Measurements from ENCODE around the gene NOTCH1.

The NOTCH1 gene

GRCh38 chr9:136557036-136557435 lies 11.2 kb upstream of the NOTCH1 start:
- Histone ChIP-seq H3K36me3 (ENCODE audit: control insufficient read depth in 4 of 4, insufficient read depth in 4 of 4, low read length in 3 of 4) (no peaks in the 10 kb centered on the region), H3K4me1 (ENCODE audit: control extremely low read depth in 1 of 4, control insufficient read depth in 4 of 4, insufficient read depth in 4 of 4, low read length in 3 of 4) (peaks cover 5 to 40% (median 33%) of the 10 kb centered on the region in 4 experiments), H3K9me3 (ENCODE audit: control extremely low read depth in 1 of 5, control insufficient read depth in 4 of 5, insufficient read depth in 2 of 5, low read depth in 1 of 5, low read length in 4 of 5) (peaks cover 0 to 8% (median 0%) of the 10 kb centered on the region in 5 experiments), H3K4me3 (ENCODE audit: control insufficient read depth in 1 of 7, extremely low read depth in 1 of 7, insufficient read depth in 4 of 7, low read depth in 2 of 7, low read length in 6 of 7) (no peak overlapping the region), H3K27ac (ENCODE audit: insufficient read depth in 1 of 2, low read depth in 1 of 2, low read length in 2 of 2, poor library complexity in 1 of 2, severe bottlenecking in 2 of 2) (no peak overlapping the region), H3K27me3 (replicated peaks in 2 of 5; ENCODE audit: control insufficient read depth in 4 of 5, insufficient read depth in 5 of 5, low read length in 4 of 5) (no peaks in the 10 kb centered on the region)
- no peak for DNase-seq
- CTCF ChIA-PET = interaction anchor here (0.9 to 1.6 kb wide), 3 partner anchors 19 to 68 kb away, joined by 3 to 4 read pairs (median 3); no protein-coding TSS in a partner anchor
- POLR2A ChIA-PET = interaction anchor here (0.6 to 1.4 kb wide), 4 partner anchors 11 to 97 kb away, joined by 3 to 4 read pairs (median 4); no protein-coding TSS in a partner anchor
- 100% methylated on average over 8 of the region's 10 CpGs for WGBS (ENCODE audit: insufficient coverage)

- no peak overlapping the region for H3K4me3 ChIP-seq (ENCODE audit: control insufficient read depth in 1 of 7, extremely low read depth in 1 of 7, insufficient read depth in 4 of 7, low read depth in 2 of 7, low read length in 6 of 7)
- peaks cover 7 to 48% (median 41%) of the 10 kb centered on the region in 4 experiments for H3K4me1 ChIP-seq (ENCODE audit: control extremely low read depth in 1 of 4, control insufficient read depth in 4 of 4, insufficient read depth in 4 of 4, low read length in 3 of 4)
- peaks cover 0 to 8% (median 0%) of the 10 kb centered on the region in 5 experiments for H3K9me3 ChIP-seq (ENCODE audit: control extremely low read depth in 1 of 5, control insufficient read depth in 4 of 5, insufficient read depth in 2 of 5, low read depth in 1 of 5, low read length in 4 of 5)
- DNase-seq = no peak
- H3K36me3 ChIP-seq (ENCODE audit: control insufficient read depth in 4 of 4, insufficient read depth in 4 of 4, low read length in 3 of 4) = no peaks in the 10 kb centered on the region
- CTCF ChIA-PET = interaction anchor here (0.9 to 1.6 kb wide), 3 partner anchors 18 to 69 kb away, joined by 3 to 4 read pairs (median 3); no protein-coding TSS in a partner anchor
- H3K27me3 ChIP-seq (replicated peaks in 2 of 5; ENCODE audit: control insufficient read depth in 4 of 5, insufficient read depth in 5 of 5, low read length in 4 of 5) = no peaks in the 10 kb centered on the region
- WGBS (ENCODE audit: insufficient coverage) = 94% methylated on average over 18 of the region's 18 CpGs
- no peak overlapping the region for H3K27ac ChIP-seq (ENCODE audit: insufficient read depth in 1 of 2, low read depth in 1 of 2, low read length in 2 of 2, poor library complexity in 1 of 2, severe bottlenecking in 2 of 2)
- POLR2A ChIA-PET = interaction anchor here (1.4 kb wide), 1 partner anchor 10 kb away, joined by 3 read pairs; no protein-coding TSS in a partner anchor
Observed at GRCh38 chr9:136556166-136556565, 10.3 kb upstream of the NOTCH1 start.

- peaks cover 0 to 8% (median 0%) of the 10 kb centered on the region in 5 experiments for H3K9me3 ChIP-seq (ENCODE audit: control extremely low read depth in 1 of 5, control insufficient read depth in 4 of 5, insufficient read depth in 2 of 5, low read depth in 1 of 5, low read length in 4 of 5)
- ChIA-PET POLR2A (no interaction called here), CTCF (interaction anchor here (0.9 kb wide), 1 partner anchor 22 kb away, joined by 3 read pairs; no protein-coding TSS in a partner anchor)
- no peaks in the 10 kb centered on the region for H3K27me3 ChIP-seq (replicated peaks in 2 of 5; ENCODE audit: control insufficient read depth in 4 of 5, insufficient read depth in 5 of 5, low read length in 4 of 5)
- no peaks in the 10 kb centered on the region for H3K36me3 ChIP-seq (ENCODE audit: control insufficient read depth in 4 of 4, insufficient read depth in 4 of 4, low read length in 3 of 4)
- H3K4me1 ChIP-seq (ENCODE audit: control extremely low read depth in 1 of 4, control insufficient read depth in 4 of 4, insufficient read depth in 4 of 4, low read length in 3 of 4) = peaks cover 7 to 59% (median 54%) of the 10 kb centered on the region in 4 experiments
- H3K27ac ChIP-seq (ENCODE audit: insufficient read depth in 1 of 2, low read depth in 1 of 2, low read length in 2 of 2, poor library complexity in 1 of 2, severe bottlenecking in 2 of 2) = no peak overlapping the region
- H3K4me3 ChIP-seq (ENCODE audit: control insufficient read depth in 1 of 7, extremely low read depth in 1 of 7, insufficient read depth in 4 of 7, low read depth in 2 of 7, low read length in 6 of 7) = no peak overlapping the region
- DNase-seq = no peak
- 86% methylated on average over 17 of the region's 19 CpGs for WGBS (ENCODE audit: insufficient coverage)
Observed at GRCh38 chr9:136554870-136555269, 9.0 kb upstream of the NOTCH1 start.

- WGBS (ENCODE audit: insufficient coverage) = 99% methylated on average over 11 of the region's 14 CpGs
- H3K27me3 ChIP-seq (replicated peaks in 2 of 5; ENCODE audit: control insufficient read depth in 4 of 5, insufficient read depth in 5 of 5, low read length in 4 of 5) = no peaks in the 10 kb centered on the region
- no peaks in the 10 kb centered on the region for H3K9me3 ChIP-seq (ENCODE audit: control extremely low read depth in 1 of 5, control insufficient read depth in 4 of 5, insufficient read depth in 2 of 5, low read depth in 1 of 5, low read length in 4 of 5)
- peaks cover 3 to 64% (median 55%) of the 10 kb centered on the region in 4 experiments for H3K4me1 ChIP-seq (ENCODE audit: control extremely low read depth in 1 of 4, control insufficient read depth in 4 of 4, insufficient read depth in 4 of 4, low read length in 3 of 4)
- ChIA-PET POLR2A (no interaction called here), CTCF (interaction anchor here (1.4 kb wide), 1 partner anchor 14 kb away, joined by 4 read pairs; no protein-coding TSS in a partner anchor)
- DNase-seq = no peak
- no peak overlapping the region for H3K4me3 ChIP-seq (ENCODE audit: control insufficient read depth in 1 of 7, extremely low read depth in 1 of 7, insufficient read depth in 4 of 7, low read depth in 2 of 7, low read length in 6 of 7)
- H3K27ac ChIP-seq (ENCODE audit: insufficient read depth in 1 of 2, low read depth in 1 of 2, low read length in 2 of 2, poor library complexity in 1 of 2, severe bottlenecking in 2 of 2) = no peak overlapping the region
- H3K36me3 ChIP-seq (ENCODE audit: control insufficient read depth in 4 of 4, insufficient read depth in 4 of 4, low read length in 3 of 4) = no peaks in the 10 kb centered on the region
Observed at GRCh38 chr9:136553581-136553980, 7.7 kb upstream of the NOTCH1 start.

GRCh38 chr9:136552117-136552703 lies 6.4 kb upstream of the NOTCH1 start:
- peak; percentile 59 to 87 (median 82) for DNase-seq
- Histone ChIP-seq H3K27ac (ENCODE audit: insufficient read depth in 1 of 2, low read depth in 1 of 2, low read length in 2 of 2, poor library complexity in 1 of 2, severe bottlenecking in 2 of 2) (peak overlapping the region; percentile 25 to 66), H3K27me3 (replicated peaks in 2 of 5; ENCODE audit: control insufficient read depth in 4 of 5, insufficient read depth in 5 of 5, low read length in 4 of 5) (no peaks in the 10 kb centered on the region), H3K4me1 (ENCODE audit: control extremely low read depth in 1 of 4, control insufficient read depth in 4 of 4, insufficient read depth in 4 of 4, low read length in 3 of 4) (peaks cover 2 to 66% (median 58%) of the 10 kb centered on the region in 4 experiments), H3K36me3 (ENCODE audit: control insufficient read depth in 4 of 4, insufficient read depth in 4 of 4, low read length in 3 of 4) (no peaks in the 10 kb centered on the region), H3K4me3 (ENCODE audit: control insufficient read depth in 1 of 7, extremely low read depth in 1 of 7, insufficient read depth in 4 of 7, low read depth in 2 of 7, low read length in 6 of 7) (peak overlapping the region in 2 of 7 experiments; percentile 36 to 37), H3K9me3 (ENCODE audit: control extremely low read depth in 1 of 5, control insufficient read depth in 4 of 5, insufficient read depth in 2 of 5, low read depth in 1 of 5, low read length in 4 of 5) (no peaks in the 10 kb centered on the region)
- 8% methylated on average over 19 of the region's 22 CpGs for WGBS (ENCODE audit: insufficient coverage)
- CTCF ChIA-PET = interaction anchor here (0.6 to 2.7 kb wide), 6 partner anchors 10 to 76 kb away, joined by 3 to 13 read pairs (median 7); no protein-coding TSS in a partner anchor
- POLR2A ChIA-PET = interaction anchor here (0.6 to 1.9 kb wide), 5 partner anchors 10 to 73 kb away, joined by 3 to 5 read pairs (median 5); no protein-coding TSS in a partner anchor

GRCh38 chr9:136551401-136552116 lies 5.7 kb upstream of the NOTCH1 start:
- H3K36me3 ChIP-seq (ENCODE audit: control insufficient read depth in 4 of 4, insufficient read depth in 4 of 4, low read length in 3 of 4) = no peaks in the 10 kb centered on the region
- H3K27me3 ChIP-seq (replicated peaks in 2 of 5; ENCODE audit: control insufficient read depth in 4 of 5, insufficient read depth in 5 of 5, low read length in 4 of 5) = no peaks in the 10 kb centered on the region
- 2% methylated on average over 9 of the region's 22 CpGs for WGBS (ENCODE audit: insufficient coverage)
- H3K27ac ChIP-seq (ENCODE audit: insufficient read depth in 1 of 2, low read depth in 1 of 2, low read length in 2 of 2, poor library complexity in 1 of 2, severe bottlenecking in 2 of 2) = peak overlapping the region; percentile 25 to 66
- H3K4me1 ChIP-seq (ENCODE audit: control extremely low read depth in 1 of 4, control insufficient read depth in 4 of 4, insufficient read depth in 4 of 4, low read length in 3 of 4) = peaks cover 2 to 69% (median 64%) of the 10 kb centered on the region in 4 experiments
- H3K9me3 ChIP-seq (ENCODE audit: control extremely low read depth in 1 of 5, control insufficient read depth in 4 of 5, insufficient read depth in 2 of 5, low read depth in 1 of 5, low read length in 4 of 5) = no peaks in the 10 kb centered on the region
- no peak for DNase-seq
- ChIA-PET CTCF (interaction anchor here (0.6 to 2.7 kb wide), 6 partner anchors 11 to 77 kb away, joined by 3 to 13 read pairs (median 7); no protein-coding TSS in a partner anchor), POLR2A (interaction anchor here (0.6 to 1.9 kb wide), 5 partner anchors 10 to 74 kb away, joined by 3 to 5 read pairs (median 5); no protein-coding TSS in a partner anchor)
- peak overlapping the region in 2 of 7 experiments; percentile 36 to 51 for H3K4me3 ChIP-seq (ENCODE audit: control insufficient read depth in 1 of 7, extremely low read depth in 1 of 7, insufficient read depth in 4 of 7, low read depth in 2 of 7, low read length in 6 of 7)

Data from common myeloid progenitor, CD34-positive (primary cell).